Immature natural killer cell (primary cell): ENCODE results near the gene RBL1. TPM values are rescaled to one million over a fixed set of nuclear protein-coding genes. Genes with fewer than 3 reads are reported as not detected.
"Not testable (repeated sequence)": the region's sequence is repeated elsewhere in the genome, so short reads cannot be mapped to it uniquely, and the experiment has no call there.

Source experiments
- DNase-seq, 3 donors: peaks; one replicate each; pipeline ENCODE4 v3.0.0; 2022; ENCODE audit warnings: mixed read lengths in 1 of 3
- H3K27ac Mint-ChIP-seq, 6 donors: one replicate each; pipeline ENCODE4 v1.8.0; 2020; ENCODE audit warnings: mixed read lengths in 6 of 6, mild to moderate bottlenecking in 5 of 6, inconsistent platforms in 4 of 6, moderate library complexity in 3 of 6
- H3K27me3 Mint-ChIP-seq, 3 donors: one replicate each; pipeline ENCODE4 v1.8.0; 2020 to 2021; ENCODE audit warnings: low read depth in 3 of 3, mild to moderate bottlenecking in 3 of 3, mixed read lengths in 3 of 3, moderate library complexity in 3 of 3, inconsistent platforms in 1 of 3
- H3K36me3 Mint-ChIP-seq, 3 donors: one replicate each; pipeline ENCODE4 v1.8.0; 2020; ENCODE audit warnings: mixed read lengths in 3 of 3, inconsistent platforms in 2 of 3, mild to moderate bottlenecking in 2 of 3
- H3K4me1 Mint-ChIP-seq, 2 donors: one replicate each; pipeline ENCODE4 v1.8.0; 2020; ENCODE audit warnings: inconsistent platforms in 2 of 2, mild to moderate bottlenecking in 2 of 2, mixed read lengths in 2 of 2, moderate library complexity in 1 of 2
- H3K4me3 Mint-ChIP-seq, 5 donors: one replicate each; pipeline ENCODE4 v1.8.0; 2020; ENCODE audit warnings: mild to moderate bottlenecking in 5 of 5, mixed read lengths in 5 of 5, inconsistent platforms in 3 of 5, moderate library complexity in 3 of 5
- H3K9me3 Mint-ChIP-seq, 6 donors: one replicate each; pipeline ENCODE4 v1.8.0; 2020; ENCODE audit warnings: mild to moderate bottlenecking in 6 of 6, mixed read lengths in 6 of 6, inconsistent platforms in 4 of 6, moderate library complexity in 3 of 6
- polyA plus RNA-seq, 3 donors: library from polyadenylated mRNA; unstranded; fragments of 300-500 nt; fragmentation: Illumina TruSeq; gene quantifications; one replicate each; pipeline ENCODE4 v1.2.3, GENCODE V29; 2021

RBL1 gene, protein sequence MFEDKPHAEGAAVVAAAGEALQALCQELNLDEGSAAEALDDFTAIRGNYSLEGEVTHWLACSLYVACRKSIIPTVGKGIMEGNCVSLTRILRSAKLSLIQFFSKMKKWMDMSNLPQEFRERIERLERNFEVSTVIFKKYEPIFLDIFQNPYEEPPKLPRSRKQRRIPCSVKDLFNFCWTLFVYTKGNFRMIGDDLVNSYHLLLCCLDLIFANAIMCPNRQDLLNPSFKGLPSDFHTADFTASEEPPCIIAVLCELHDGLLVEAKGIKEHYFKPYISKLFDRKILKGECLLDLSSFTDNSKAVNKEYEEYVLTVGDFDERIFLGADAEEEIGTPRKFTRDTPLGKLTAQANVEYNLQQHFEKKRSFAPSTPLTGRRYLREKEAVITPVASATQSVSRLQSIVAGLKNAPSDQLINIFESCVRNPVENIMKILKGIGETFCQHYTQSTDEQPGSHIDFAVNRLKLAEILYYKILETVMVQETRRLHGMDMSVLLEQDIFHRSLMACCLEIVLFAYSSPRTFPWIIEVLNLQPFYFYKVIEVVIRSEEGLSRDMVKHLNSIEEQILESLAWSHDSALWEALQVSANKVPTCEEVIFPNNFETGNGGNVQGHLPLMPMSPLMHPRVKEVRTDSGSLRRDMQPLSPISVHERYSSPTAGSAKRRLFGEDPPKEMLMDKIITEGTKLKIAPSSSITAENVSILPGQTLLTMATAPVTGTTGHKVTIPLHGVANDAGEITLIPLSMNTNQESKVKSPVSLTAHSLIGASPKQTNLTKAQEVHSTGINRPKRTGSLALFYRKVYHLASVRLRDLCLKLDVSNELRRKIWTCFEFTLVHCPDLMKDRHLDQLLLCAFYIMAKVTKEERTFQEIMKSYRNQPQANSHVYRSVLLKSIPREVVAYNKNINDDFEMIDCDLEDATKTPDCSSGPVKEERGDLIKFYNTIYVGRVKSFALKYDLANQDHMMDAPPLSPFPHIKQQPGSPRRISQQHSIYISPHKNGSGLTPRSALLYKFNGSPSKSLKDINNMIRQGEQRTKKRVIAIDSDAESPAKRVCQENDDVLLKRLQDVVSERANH
- polyA plus RNA-seq, result 10 to 100 TPM in 1 of 3 donors, 1 to 10 TPM in 2; 2.9 to 11.1 (median 6.0) TPM

DNA sequence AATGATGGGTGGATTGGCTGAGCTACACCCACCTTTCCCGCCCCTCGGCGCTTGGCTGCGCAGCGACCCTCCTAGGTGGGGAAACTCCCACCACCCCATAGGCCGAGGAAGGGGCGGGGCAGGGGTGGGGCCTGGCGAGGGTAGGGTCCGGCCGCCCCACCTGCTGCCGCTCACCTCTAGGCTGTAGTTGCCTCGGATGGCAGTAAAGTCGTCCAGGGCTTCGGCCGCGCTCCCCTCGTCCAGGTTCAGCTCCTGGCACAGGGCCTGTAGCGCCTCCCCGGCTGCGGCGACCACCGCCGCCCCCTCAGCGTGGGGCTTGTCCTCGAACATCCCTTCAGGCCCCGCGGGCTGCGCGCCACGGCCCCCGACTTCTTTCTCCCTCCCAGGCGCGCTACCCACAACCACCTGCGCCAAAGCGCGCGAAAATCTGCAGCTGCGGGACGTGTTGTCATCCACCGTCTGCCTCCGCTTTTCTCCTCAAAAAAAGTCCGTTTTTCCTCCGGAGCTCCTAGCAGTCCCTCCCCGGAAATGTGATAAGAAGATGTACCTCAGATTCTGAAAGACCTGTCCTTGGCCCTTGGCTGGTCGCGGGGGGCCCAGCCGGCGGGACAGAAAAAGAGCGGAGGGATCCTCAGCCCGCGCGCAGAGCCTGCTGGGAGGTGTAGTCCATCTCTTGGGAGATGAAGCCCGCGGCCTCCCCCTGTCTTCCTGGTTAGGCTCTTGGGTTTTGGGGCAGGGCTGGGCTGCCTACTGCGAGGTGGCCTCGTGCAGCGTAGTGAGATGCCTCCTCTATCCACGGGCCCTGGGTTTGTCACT is at the start of gene RBL1:
RBL1 (minus strand) TSS at position 399 of the 816 bp plus-strand sequence; CDS start at position 330, 69 bp downstream.
- Mint-ChIP-seq H3K4me3 (peak within 1 kb of the TSS; percentile 99), H3K27ac (peak within 1 kb of the TSS; percentile 96 to 99 (median 98)), H3K36me3 (peaks cover 0 to 4% (median 0%) of the 10 kb centered on the region in 3 donors), H3K4me1 (peaks cover 22 to 33% of the 10 kb centered on the region in 2 donors), H3K27me3 (peaks cover 5 to 6% (median 6%) of the 10 kb centered on the region in 3 donors), H3K9me3 (no peaks in the 10 kb centered on the region)
- DNase-seq, result peak; percentile 86 to 88 (median 87)

DNA sequence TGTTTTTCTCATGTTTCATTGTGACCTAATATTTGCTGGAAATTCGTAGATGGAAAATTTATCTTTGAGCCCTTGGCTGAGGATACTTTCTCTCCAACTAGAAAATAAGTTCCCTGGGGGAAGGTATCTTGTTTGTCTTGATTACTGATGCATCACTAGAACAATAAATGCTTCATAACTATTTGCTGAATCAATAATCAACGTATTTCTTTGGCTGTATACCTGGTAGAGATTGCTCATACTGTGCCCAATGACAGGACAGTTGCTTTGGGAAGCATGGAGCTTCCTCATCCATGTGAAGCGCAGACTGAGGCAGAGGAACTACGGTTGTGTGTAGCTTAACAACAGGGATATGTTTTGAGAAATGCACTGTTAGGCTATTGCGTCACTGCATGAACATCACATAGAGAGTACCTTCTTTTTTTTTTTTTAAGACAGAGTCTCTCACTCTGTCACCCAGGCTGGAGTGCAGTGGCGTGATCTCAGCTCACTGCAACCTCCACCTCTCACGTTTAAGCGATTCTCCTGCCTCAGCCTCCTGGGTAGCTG is 49.1 kb upstream of the RBL1 start:
- no peaks in the 10 kb centered on the region for H3K4me1 Mint-ChIP-seq
- H3K36me3 Mint-ChIP-seq, result peaks cover 0 to 4% (median 0%) of the 10 kb centered on the region in 3 donors
- H3K9me3 Mint-ChIP-seq, result no peaks in the 10 kb centered on the region
- DNase-seq, result no peak
- H3K4me3 Mint-ChIP-seq, result no peak overlapping the region
- no peaks in the 10 kb centered on the region for H3K27me3 Mint-ChIP-seq
- no peak overlapping the region for H3K27ac Mint-ChIP-seq

DNA sequence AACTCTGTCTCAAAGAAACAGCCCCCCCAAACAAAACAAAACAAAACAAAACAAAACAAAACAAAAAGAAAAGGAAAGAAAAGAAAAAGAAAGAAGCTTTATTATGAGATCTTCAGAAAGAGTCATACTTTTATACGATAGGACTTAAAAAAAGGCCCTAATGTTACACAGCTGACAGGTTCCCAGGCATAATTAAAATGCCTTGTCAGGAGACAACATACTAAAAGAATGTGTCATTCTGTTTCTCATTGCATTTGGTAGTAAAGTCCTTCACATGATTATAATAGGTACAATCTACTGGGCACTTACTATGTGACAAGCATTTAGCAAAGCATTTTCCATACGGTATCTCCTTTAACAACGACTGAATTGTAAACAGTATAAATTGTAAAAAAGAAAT is 46.9 kb upstream of the RBL1 start:
- H3K9me3 Mint-ChIP-seq, result no peaks in the 10 kb centered on the region
- H3K4me3 Mint-ChIP-seq, result no peak overlapping the region
- peaks cover 0 to 4% (median 3%) of the 10 kb centered on the region in 3 donors for H3K36me3 Mint-ChIP-seq
- H3K27ac Mint-ChIP-seq, result no peak overlapping the region
- no peak for DNase-seq
- H3K4me1 Mint-ChIP-seq, result peaks cover 0 to 3% of the 10 kb centered on the region in 2 donors
- no peaks in the 10 kb centered on the region for H3K27me3 Mint-ChIP-seq

DNA sequence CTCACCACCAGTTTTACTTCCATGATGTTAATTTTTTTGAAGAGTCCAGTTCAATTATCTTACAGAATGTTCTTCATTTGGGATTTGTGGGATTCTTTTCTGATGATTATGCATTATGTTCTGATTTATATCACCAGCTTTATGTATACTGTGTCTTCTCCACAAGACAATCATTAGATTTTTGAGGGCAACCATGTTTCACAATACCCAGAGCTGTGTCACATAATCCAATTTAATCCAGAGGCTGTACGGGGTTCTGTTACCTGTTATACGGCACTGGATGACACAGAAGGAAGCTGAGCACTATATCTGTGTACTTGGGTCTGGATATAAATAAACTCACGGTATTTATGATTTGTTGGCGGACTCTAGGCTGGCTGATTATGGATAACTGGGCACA is 41.8 kb upstream of the RBL1 start:
- peak overlapping the region in 2 of 6 donors; percentile 49 to 63 for H3K27ac Mint-ChIP-seq
- no peaks in the 10 kb centered on the region for H3K9me3 Mint-ChIP-seq
- peaks cover 12 to 19% of the 10 kb centered on the region in 2 donors for H3K4me1 Mint-ChIP-seq

DNA sequence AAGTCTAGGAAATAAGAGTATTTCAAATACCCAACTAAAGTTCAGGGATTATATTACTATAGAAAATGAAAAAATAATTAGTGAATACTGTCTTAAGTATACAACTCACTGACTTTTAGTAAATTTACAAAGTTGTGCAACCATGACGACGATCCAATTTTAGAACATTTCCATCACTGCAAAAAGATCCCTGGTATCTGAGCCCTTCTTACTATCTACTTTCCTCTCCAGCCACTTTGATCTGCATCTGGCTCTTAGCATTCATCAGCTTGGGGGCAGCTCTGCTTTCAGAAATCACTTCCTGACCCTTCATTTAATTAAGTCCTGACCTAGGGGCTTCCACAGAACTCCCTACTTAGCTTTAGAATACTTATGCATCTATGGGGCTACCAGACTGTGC is 38.2 kb upstream of the RBL1 start:
- no peak for DNase-seq
- Mint-ChIP-seq H3K27ac (peak overlapping the region in 1 of 6 donors; percentile 58), H3K4me3 (no peak overlapping the region), H3K36me3 (no peaks in the 10 kb centered on the region), H3K4me1 (peaks cover 12 to 19% of the 10 kb centered on the region in 2 donors), H3K9me3 (no peaks in the 10 kb centered on the region), H3K27me3 (peaks cover 0 to 2% (median 1%) of the 10 kb centered on the region in 3 donors)

More for the DNA sequence above, 41.8 kb upstream of the RBL1 start:
- no peak overlapping the region for H3K4me3 Mint-ChIP-seq
- H3K27me3 Mint-ChIP-seq, result peaks cover 0 to 2% (median 0%) of the 10 kb centered on the region in 3 donors
- no peak for DNase-seq
- H3K36me3 Mint-ChIP-seq, result peaks cover 0 to 4% (median 3%) of the 10 kb centered on the region in 3 donors

DNA sequence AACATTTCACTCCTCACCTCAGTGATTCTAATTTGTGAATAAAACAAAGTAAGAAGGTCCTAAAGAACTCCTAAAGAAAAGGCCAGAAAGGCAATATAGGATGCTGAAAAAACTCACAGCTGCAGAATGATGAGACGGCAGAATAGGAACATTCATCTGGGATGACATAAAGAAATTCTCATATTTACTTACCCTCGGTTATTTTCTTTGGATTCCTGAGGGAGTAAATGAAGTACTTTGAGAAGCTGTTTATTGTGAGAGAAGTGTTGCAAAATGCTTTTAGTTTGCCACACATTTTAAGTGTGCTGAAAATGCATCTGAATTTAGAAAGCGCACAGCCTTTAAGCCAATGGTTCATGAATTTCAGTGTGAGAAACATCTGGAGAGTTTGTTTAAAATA is 35.7 kb upstream of the RBL1 start:
- no peak overlapping the region for H3K4me3 Mint-ChIP-seq
- peaks cover 2 to 4% of the 10 kb centered on the region in 2 donors for H3K4me1 Mint-ChIP-seq
- DNase-seq, result no peak
- no peaks in the 10 kb centered on the region for H3K9me3 Mint-ChIP-seq
- no peak overlapping the region for H3K27ac Mint-ChIP-seq
- peaks cover 0 to 4% (median 1%) of the 10 kb centered on the region in 3 donors for H3K27me3 Mint-ChIP-seq
- peaks cover 0 to 4% (median 0%) of the 10 kb centered on the region in 3 donors for H3K36me3 Mint-ChIP-seq

DNA sequence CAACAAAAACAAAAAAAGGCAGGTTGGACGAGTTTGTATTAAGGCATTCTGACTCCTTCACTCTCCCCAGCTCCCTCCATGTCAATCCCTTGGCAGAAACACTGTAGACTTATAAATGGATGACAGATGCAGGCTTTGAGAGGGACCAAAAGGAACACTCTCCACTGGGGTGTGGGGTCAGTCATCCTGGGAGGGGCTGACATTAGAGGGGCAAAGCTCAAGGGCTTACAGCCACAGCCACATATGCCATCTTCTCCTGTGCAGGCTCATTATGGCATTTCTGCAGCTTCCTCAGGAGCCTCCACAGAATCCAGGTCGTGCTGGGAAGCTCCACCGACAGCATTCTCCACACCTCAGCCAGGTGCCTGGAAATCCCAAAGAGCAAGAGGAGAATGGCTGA is 33.0 kb upstream of the RBL1 start:
- no peaks in the 10 kb centered on the region for H3K9me3 Mint-ChIP-seq
- H3K4me3 Mint-ChIP-seq, result no peak overlapping the region
- H3K27me3 Mint-ChIP-seq, result peaks cover 0 to 4% (median 1%) of the 10 kb centered on the region in 3 donors
- no peaks in the 10 kb centered on the region for H3K4me1 Mint-ChIP-seq
- peaks cover 0 to 4% (median 0%) of the 10 kb centered on the region in 3 donors for H3K36me3 Mint-ChIP-seq
- no peak for DNase-seq
- H3K27ac Mint-ChIP-seq, result no peak overlapping the region

DNA sequence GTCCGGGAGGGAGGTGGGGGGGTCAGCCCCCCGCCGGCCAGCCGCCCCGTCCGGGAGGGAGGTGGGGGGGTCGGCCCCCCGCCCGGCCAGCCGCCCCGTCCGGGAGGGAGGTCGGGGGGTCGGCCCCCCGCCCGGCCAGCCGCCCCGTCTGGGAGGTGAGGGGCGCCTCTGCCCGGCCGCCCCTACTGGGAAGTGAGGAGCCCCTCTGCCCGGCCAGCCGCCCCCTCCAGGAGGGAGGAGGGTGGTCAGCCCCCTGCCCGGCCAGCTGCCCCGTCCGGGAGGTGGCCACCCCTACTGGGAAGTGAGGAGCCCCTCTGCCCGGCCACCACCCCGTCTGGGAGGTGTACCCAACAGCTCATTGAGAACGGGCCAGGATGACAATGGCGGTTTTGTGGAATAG is 30.5 kb upstream of the RBL1 start:
- not testable (repeated sequence) for H3K9me3 Mint-ChIP-seq, H3K27ac Mint-ChIP-seq, H3K27me3 Mint-ChIP-seq, H3K4me3 Mint-ChIP-seq, DNase-seq, H3K36me3 Mint-ChIP-seq, H3K4me1 Mint-ChIP-seq

DNA sequence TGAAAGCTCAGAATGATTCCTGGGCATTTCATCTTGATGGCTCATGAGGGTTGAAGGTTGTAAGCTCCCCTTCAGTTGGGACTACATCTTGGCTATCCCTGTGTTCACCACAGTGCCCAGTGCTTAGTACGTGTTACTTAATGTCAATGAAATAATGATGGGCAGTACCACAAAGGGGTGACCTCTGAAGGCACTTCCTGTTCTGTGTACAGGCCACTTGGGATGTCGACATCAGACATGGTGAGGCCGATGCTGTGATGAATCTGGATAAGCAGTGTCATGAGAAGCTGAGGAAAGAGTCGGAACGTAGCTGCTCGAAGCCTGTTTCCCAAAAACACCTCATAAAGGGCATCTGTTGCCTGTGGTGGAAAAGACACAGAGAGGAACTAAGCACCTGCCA is 27.6 kb upstream of the RBL1 start:
- Mint-ChIP-seq H3K4me3 (no peak overlapping the region), H3K9me3 (no peaks in the 10 kb centered on the region), H3K27ac (no peak overlapping the region), H3K27me3 (peaks cover 0 to 2% (median 2%) of the 10 kb centered on the region in 3 donors), H3K4me1 (no peaks in the 10 kb centered on the region), H3K36me3 (peaks cover 0 to under 1% (median 0%) of the 10 kb centered on the region in 3 donors)
- DNase-seq, result no peak

DNA sequence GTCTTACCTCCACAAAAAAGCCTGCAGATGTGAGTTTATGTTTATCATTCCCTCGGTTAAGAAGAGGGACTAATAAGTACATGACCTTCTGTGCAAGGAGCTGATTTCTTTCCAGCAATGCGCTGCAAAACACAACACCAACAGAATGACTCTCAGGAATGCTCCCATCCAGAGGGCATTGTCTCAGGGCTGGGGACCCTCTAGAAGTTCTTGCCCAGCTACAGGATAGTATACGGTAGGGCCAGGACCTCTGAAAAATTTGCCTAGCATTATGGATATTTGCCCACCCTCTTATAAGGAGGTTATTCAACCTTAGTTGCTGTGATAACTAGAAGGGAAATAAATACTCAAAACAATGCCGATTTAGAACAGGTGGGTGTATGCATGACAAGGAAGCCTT is 24.7 kb upstream of the RBL1 start:
- Mint-ChIP-seq H3K4me3 (no peak overlapping the region), H3K4me1 (no peaks in the 10 kb centered on the region), H3K36me3 (no peaks in the 10 kb centered on the region), H3K9me3 (no peaks in the 10 kb centered on the region), H3K27ac (no peak overlapping the region), H3K27me3 (peaks cover 0 to 2% (median 0%) of the 10 kb centered on the region in 3 donors)
- DNase-seq, result no peak

DNA sequence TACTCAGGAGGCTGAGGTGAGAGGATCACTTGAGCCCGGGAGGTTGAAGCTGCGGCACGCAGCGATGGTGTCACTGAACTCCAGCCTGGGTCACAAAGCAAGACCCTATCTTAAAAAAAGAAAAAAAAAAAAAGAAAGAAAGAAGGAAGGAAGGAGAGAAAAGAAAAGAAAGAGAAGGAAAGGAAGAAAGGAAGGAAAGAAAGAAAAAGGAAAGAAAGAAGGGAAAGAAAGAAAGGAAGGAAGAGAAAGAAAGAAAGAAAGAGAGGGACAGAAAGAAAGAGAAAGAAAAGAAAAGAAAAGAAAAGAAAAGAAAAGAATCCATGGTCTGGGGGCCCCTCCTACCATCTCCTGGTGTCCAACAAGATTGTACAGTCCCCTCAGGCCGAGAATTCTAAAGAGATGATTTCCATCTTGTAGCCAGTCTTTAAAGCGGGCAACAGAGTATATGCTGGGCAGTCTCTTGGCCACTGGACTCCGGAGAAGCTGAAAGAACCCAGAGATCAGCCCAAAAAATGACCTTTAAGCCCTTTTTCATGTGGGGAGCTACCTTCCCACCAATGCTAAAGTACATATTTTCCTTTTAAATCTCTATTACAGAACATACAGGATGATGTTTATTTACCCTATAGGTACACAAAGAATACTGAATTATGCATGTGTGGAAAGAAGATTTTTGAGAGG is 23.7 kb upstream of the RBL1 start:
- Mint-ChIP-seq H3K4me3 (no peak overlapping the region), H3K27me3 (peaks cover 0 to 2% (median 0%) of the 10 kb centered on the region in 3 donors), H3K27ac (no peak overlapping the region), H3K36me3 (no peaks in the 10 kb centered on the region), H3K4me1 (no peaks in the 10 kb centered on the region), H3K9me3 (no peaks in the 10 kb centered on the region)
- DNase-seq, result no peak

DNA sequence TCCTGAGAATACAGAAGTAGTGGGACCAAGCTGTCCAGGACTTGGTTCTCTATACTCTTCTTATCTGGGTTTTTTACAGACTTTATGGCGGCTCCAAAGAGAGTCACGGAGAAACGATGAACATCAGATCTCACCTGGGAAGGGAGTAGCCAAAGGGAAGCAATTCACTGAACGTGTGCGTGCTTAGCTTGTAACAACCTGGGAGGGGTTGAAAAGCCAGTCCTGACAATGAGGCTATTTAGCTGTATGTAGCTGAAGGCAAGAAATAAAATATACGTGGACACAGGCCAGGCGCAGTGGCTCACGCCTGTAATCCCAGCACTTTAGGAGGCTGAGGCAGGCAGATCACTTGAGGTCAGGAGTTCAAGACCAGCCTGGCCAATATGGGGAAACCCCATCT is 18.2 kb upstream of the RBL1 start:
- H3K27ac Mint-ChIP-seq, result no peak overlapping the region
- H3K27me3 Mint-ChIP-seq, result no peaks in the 10 kb centered on the region

More for the DNA sequence above, 18.2 kb upstream of the RBL1 start:
- Mint-ChIP-seq H3K4me3 (no peak overlapping the region), H3K36me3 (no peaks in the 10 kb centered on the region), H3K9me3 (no peaks in the 10 kb centered on the region), H3K4me1 (no peaks in the 10 kb centered on the region)
- DNase-seq, result no peak
